Duodenal mucosa (tissue), 2 donors: Measurements from ENCODE around the gene QSOX1.

Source experiments
- H3K27ac ChIP-seq: one replicate; pipeline ENCODE4 v1.7.0; 2013; ENCODE audit warnings: low read depth, low read length
- H3K27me3 ChIP-seq, 2 donors: one replicate each; pipeline ENCODE4 v1.7.0; 2013; ENCODE audit warnings: low read length in 2 of 2, control low read depth in 1 of 2; ENCODE audit not compliant: insufficient read depth in 2 of 2, control insufficient read depth in 1 of 2
- H3K36me3 ChIP-seq, 2 donors: one replicate each; pipeline ENCODE4 v1.7.0; 2013; ENCODE audit warnings: low read length in 2 of 2, control low read depth in 1 of 2; ENCODE audit not compliant: insufficient read depth in 2 of 2, control insufficient read depth in 1 of 2
- H3K4me1 ChIP-seq, 2 donors: one replicate each; pipeline ENCODE4 v1.7.0; 2013; ENCODE audit warnings: low read length in 2 of 2, control low read depth in 1 of 2; ENCODE audit not compliant: insufficient read depth in 2 of 2, control insufficient read depth in 1 of 2
- H3K4me3 ChIP-seq, 2 donors: one replicate each; pipeline ENCODE4 v1.7.0; 2013; ENCODE audit warnings: low read length in 2 of 2, low read depth in 1 of 2
- H3K9ac ChIP-seq, 2 donors: one replicate each; pipeline ENCODE4 v1.7.0; 2013; ENCODE audit warnings: low read length in 2 of 2, low read depth in 1 of 2
- H3K9me3 ChIP-seq, 2 donors: one replicate each; pipeline ENCODE4 v1.7.0; 2013; ENCODE audit warnings: low read length in 2 of 2, control low read depth in 1 of 2; ENCODE audit not compliant: control insufficient read depth in 1 of 2

QSOX1 gene

DNA sequence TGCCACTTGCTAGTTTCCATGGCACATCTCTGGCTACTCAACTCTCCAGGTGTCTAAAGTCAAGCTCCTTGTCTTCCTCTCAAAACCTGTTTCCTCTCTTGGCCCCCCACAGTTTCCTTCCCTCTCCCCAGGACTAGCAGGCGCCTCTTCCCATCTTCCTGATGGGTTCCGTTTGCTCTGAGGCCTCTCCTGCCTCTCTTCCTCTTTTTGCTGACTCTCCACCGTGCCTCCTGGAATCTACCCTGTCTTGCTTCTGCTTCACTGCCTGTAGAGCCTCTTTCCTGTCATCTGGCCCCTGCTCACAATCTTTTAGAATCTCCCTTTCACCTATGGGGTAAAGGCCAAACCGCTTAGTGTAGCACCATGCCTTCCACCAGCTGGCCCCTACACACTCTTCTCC lies 53.6 kb downstream of the QSOX1 start:
- H3K36me3 ChIP-seq: no peaks in the 10 kb centered on the region
- no peak overlapping the region for H3K4me3 ChIP-seq

DNA sequence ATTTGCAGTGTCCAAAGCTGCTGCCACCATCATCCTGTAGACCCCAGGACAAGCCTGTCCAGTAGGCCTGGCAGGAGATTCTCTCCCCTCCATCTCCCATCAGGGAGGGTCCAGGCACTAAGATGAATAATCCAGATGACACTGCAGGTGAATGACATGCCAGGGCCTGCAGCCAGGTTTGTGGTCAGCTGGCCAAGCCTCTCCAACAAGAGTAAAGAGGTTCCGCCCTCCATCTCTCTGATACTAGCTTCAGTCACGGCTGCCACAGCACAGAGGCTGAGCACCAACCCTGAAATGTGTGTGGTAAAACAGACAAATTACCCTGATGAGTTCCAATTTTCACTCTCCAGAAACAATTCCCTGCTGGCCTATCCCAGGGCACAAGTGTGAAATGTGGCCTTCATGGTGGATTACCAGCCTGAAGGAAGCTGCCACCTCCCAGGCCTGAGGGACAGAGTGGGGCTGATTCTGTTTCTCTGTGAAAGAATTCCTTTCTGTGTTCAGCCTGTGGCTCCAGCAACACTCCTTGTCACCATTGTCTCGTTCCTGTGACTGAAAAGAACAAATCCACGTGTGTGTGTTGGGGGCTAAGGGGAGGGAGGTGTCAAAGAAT lies 55.4 kb downstream of the QSOX1 start:
- H3K27ac ChIP-seq: no peak overlapping the region
- no peaks in the 10 kb centered on the region for H3K27me3 ChIP-seq
- H3K4me1 ChIP-seq: no peaks in the 10 kb centered on the region
- H3K36me3 ChIP-seq: no peaks in the 10 kb centered on the region
- H3K9ac ChIP-seq: no peak overlapping the region
- H3K9me3 ChIP-seq: no peaks in the 10 kb centered on the region
- H3K4me3 ChIP-seq: no peak overlapping the region

More for the DNA sequence above, 53.6 kb downstream of the QSOX1 start:
- Histone ChIP-seq H3K27me3 (no peaks in the 10 kb centered on the region), H3K9me3 (no peaks in the 10 kb centered on the region), H3K27ac (no peak overlapping the region), H3K9ac (no peak overlapping the region), H3K4me1 (no peaks in the 10 kb centered on the region)

DNA sequence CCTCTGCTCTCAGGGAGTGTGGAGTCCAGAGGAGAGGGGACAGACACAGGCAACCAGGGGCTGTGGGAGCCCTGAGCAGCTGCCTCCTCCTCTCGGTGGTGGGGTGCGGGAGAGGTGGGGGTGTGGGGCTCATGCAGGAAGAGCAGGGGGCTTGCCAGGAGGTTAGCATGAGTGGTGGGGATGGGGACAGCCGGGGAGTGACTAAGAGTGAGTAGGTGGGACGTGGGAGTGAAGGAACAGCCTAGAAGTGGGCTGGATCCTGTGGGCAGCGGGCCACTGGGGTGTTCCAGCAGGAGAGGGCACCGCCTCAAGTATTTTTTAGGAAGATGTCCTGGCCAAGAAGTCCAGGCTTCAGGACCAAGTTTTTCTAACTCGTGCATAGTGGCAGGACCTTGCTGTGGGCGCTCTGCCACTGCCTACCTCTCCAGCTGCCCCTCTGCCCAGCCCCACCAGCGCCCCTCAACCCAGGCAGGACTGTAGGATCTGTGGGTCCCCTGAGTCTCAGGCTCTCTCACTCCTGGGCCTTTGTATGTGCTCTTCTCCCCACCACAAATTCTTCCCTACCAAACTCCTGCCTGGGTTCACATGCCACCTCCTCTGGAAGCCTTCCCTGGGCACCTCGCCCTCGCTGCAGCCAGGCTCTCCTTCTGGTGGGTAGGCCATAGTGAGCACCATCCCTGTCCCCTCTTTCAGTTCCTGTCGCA lies 56.6 kb downstream of the QSOX1 start:
- Histone ChIP-seq H3K27me3 (no peaks in the 10 kb centered on the region), H3K36me3 (no peaks in the 10 kb centered on the region), H3K9ac (no peak overlapping the region), H3K4me3 (no peak overlapping the region), H3K27ac (no peak overlapping the region), H3K9me3 (no peaks in the 10 kb centered on the region), H3K4me1 (no peaks in the 10 kb centered on the region)

DNA sequence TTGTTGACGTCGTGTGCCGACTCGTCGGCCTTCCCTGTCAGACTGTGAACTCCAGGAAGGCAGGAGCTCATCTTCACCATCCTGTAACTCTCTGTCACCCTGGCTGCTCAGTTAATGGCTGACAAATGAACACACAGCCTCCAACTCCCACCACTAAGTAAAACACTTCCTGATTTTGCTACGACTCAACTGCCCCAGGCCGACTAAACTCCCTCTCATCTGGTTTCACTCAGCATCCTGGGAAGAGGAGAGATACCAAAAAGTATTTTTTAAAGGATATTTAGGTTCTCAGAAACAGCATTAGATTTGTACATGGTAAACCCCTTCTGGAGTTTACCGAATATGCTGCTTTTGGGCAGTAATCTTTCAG lies 57.2 kb downstream of the QSOX1 start:
- H3K9me3 ChIP-seq: no peaks in the 10 kb centered on the region
- H3K9ac ChIP-seq: no peak overlapping the region
- no peaks in the 10 kb centered on the region for H3K36me3 ChIP-seq
- H3K4me3 ChIP-seq: no peak overlapping the region
- H3K4me1 ChIP-seq: no peaks in the 10 kb centered on the region
- no peak overlapping the region for H3K27ac ChIP-seq
- H3K27me3 ChIP-seq: no peaks in the 10 kb centered on the region

DNA sequence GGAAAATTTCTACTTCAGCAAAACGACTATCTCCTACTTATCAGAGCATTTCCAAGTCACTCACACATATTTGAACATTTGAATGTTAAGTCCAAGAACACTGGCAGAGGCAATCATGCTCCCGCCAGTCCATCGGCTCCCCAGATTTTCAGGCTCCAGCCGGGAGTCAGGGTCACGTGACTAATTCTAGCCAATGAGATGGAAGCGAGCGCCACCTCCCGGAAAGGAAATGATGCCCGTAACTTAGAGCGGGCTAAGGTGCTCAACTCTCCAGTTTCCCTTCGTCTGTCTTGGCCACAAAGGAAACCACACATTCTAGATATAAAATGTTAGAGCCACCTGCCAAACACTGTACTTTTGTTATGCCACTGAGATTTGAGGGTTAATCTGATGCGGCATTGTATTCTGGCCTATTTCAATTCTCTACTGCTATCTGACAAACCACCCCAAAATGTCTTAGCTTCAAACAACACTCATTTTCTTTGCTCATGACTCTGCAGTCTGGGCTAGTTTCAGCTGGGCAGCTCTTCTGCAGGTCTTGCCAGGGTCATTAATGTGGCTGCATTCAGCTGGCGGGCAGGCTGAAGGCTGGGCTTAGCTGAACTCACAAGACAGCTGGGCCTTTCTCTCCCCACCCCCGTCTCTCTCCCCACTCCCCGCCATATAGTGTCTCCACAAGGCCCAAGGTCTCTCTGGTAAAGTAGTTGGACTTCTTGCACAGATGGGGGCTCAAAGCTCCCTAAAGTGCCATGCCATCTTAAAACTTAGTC lies 58.9 kb downstream of the QSOX1 start:
- Histone ChIP-seq H3K4me1 (no peaks in the 10 kb centered on the region), H3K9ac (no peak overlapping the region), H3K27ac (no peak overlapping the region), H3K4me3 (no peak overlapping the region), H3K36me3 (no peaks in the 10 kb centered on the region), H3K9me3 (no peaks in the 10 kb centered on the region), H3K27me3 (no peaks in the 10 kb centered on the region)

GRCh38 chr1:180215856-180216625 lies 61.4 kb downstream of the QSOX1 start:
- no peaks in the 10 kb centered on the region for H3K36me3 ChIP-seq
- H3K4me1 ChIP-seq: no peaks in the 10 kb centered on the region
- H3K27me3 ChIP-seq: no peaks in the 10 kb centered on the region
- H3K9me3 ChIP-seq: no peaks in the 10 kb centered on the region
- H3K4me3 ChIP-seq: no peak overlapping the region
- H3K9ac ChIP-seq: no peak overlapping the region
- H3K27ac ChIP-seq: no peak overlapping the region

DNA sequence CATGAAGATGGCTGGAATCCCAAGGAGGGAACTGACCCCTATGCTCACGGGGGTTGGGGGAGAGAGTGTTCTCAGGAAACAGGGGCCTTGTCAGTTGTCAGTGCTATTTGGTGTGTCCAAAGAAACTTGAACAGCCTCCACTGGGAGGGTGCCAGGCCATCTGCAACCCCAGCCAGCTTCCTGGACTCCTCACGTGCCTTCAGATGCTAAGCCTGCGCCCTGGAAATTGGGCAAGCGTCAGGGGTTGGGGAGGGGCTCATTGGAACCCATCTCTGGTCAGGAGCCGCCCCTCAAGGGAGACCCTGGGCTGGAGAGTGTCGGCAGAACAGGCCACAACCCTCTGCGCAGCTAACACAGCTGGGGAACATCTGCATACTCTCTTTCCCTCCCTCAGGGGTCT lies 62.3 kb downstream of the QSOX1 start:
- Histone ChIP-seq H3K27ac (no peak overlapping the region), H3K9ac (no peak overlapping the region), H3K4me1 (no peaks in the 10 kb centered on the region), H3K4me3 (no peak overlapping the region), H3K36me3 (no peaks in the 10 kb centered on the region), H3K27me3 (peaks cover 0 to under 1% of the 10 kb centered on the region in 2 donors), H3K9me3 (no peaks in the 10 kb centered on the region)

GRCh38 chr1:180218806-180219765 lies 64.4 kb downstream of the QSOX1 start:
- Histone ChIP-seq H3K9me3 (no peaks in the 10 kb centered on the region), H3K4me1 (no peaks in the 10 kb centered on the region), H3K27me3 (peaks cover 3 to 13% of the 10 kb centered on the region in 2 donors), H3K27ac (no peak overlapping the region), H3K4me3 (no peak overlapping the region), H3K9ac (no peak overlapping the region), H3K36me3 (no peaks in the 10 kb centered on the region)

DNA sequence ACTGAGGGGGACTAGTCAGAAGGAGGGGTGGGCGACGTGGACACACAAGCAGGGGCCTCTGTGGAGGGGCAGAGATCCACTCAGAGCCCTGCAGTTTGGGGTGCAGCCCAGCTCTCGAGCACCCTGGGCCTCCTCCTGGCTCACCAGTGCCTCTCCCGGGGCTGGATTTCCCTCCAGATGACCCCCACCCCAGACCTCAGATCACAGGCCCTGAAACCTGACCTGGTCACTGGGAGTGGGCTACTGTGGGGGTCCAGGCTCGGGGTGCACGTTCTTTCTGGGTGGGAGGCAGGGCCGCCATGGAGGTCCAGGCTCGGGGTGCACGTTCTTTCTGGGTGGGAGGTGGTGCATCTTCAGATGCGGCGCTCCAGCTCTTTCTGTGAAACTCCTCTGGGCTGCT lies 65.1 kb downstream of the QSOX1 start:
- H3K27me3 ChIP-seq: peaks cover 9 to 19% of the 10 kb centered on the region in 2 donors

More for the DNA sequence above, 65.1 kb downstream of the QSOX1 start:
- Histone ChIP-seq H3K4me1 (no peaks in the 10 kb centered on the region), H3K27ac (no peak overlapping the region), H3K36me3 (no peaks in the 10 kb centered on the region), H3K9ac (no peak overlapping the region), H3K9me3 (no peaks in the 10 kb centered on the region), H3K4me3 (no peak overlapping the region)
